NCI-H1417 (cell line): Measurements from ENCODE around the gene NANOS2.
A peak's percentile ranks its signal among the peaks of the same experiment; 100 is the strongest.
"Not testable (repeated sequence)": the region's sequence is repeated elsewhere in the genome, so short reads cannot be mapped to it uniquely, and the experiment has no call there.

ENCODE experiments used
- DNase-seq, 3 experiments: peaks; one replicate each; lab custom pipeline; 2025; lab: John Stamatoyannopoulos, UW

NANOS2 gene

DNA sequence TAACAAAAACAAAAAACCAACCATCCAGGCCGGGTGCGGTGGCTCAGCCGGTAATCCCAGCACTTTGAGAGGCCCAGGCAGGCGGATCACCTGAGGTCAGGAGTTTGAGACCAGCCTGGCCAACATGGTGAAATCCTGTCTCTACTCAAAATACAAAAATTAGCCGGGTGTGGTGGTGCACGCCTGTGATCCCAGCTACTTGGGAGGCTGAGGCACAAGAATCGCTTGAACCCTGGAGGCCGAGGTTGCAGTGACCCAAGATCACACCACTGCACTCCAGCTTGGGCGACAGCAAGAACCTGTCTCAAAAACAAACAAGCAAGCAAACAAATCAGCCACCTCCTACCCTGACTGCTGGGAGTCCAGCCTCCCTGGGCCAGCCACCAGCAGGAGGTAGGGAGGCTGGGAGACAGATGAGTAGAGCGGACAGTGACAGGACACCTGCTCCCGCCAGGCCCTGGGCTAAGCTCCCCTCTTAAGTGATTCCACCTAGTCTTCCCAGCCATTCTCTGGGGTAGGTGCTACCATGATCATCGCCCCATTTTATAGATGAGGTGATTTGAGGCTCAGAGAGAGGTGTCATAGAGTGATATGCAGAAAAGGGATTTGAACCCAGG, 18.5 kb downstream of the NANOS2 start:
- not testable (repeated sequence) for DNase-seq

DNA sequence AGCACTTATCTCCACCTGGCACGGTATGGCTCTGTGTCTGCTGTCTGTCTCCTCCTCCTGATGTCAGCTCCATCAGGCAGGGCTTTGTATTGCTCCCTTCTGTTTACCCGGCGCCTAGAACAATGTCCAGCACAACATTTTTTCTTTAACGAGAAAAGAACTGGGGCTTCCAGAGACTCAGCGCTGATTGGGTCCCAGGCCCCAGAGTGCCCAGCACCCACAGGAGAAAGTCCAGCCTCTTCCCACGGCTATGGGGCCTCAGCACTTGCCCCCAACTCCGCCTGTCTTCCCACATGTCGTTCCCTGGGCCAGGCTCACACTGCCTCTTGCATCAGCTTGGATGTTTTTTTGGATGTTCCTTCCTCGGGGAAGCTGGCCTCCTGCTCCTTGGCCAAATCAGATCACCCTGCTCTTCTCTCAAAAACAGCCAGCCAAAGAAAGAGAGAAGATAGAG, 19.0 kb downstream of the NANOS2 start:
- DNase-seq = no peak

DNA sequence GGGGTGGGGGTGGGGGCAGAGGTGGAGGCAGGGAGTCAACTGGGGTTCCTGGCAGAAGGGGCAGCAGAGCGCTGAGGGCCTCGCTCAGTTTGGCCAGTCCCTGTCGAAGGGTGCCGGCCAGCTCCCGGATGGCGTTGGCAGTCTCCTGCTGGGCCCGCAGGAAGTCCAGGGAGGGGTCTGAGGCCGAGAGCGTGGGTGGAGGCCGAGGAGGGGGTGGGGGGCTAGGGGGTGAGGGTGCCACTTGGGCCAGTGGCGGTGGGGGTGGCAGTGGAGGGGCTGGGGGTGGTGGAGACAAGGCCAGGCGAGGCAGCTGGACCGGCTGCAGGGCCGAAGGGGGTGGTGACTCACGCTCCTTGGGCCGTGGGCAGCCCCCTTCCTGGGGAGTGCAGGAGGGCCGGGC, 23.7 kb downstream of the NANOS2 start:
- DNase-seq = no peak

DNA sequence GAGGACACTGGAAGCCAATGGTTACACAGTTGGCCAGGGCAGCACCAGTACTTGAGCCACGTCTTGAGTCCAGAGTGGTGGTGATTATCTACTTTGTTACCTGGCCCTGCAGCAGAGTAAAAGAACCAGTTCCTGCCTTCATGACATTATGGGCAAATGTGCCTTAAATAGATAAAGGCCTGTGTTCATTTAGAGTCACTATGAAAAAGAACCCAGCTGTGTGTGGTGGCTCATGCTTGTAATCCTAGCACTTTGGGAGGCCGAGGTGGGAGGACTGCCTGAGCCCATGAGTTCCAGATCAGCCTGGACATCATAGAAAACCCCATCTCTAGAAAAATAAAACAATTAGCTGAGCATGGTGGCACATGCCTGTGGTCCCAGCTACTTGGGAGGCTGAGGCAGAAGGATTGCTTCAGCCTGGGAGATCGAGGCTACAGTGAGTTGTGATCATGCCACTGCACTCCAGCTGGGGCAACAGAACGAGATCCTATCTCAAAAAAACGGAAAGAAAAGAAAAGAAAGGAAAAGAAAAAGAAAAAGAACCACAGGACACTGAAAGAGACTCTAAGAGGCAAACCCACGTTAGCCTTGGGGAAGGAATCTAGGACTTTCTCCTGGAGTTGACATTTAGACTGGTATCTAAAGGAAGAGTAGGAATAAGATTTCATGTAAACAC, 25.2 kb downstream of the NANOS2 start:
- DNase-seq = no peak

DNA sequence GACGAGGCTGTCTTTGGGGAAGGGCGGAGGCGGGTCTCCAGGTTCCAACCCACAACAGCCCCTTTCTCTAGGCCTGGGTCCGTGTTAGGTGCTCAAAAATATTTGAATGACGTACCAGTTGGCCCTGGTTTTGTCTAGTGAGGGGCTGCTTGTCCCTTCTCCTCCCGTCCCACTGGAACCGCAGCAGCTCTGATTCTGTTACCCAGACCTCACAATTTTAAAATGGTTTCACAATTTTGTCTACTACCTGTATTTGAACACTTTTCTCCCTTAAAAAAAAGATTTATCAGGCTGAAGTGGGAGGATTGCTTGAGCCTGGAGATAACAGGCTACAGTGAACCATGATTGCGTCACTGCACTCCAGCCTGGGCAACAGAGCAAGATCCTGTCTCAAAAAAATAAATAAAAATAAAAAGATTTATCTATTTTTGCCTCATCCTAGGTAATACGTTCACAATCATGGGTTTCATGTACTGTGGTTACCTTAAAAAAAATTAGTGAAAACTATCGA, 27.3 kb downstream of the NANOS2 start:
- no peak for DNase-seq

DNA sequence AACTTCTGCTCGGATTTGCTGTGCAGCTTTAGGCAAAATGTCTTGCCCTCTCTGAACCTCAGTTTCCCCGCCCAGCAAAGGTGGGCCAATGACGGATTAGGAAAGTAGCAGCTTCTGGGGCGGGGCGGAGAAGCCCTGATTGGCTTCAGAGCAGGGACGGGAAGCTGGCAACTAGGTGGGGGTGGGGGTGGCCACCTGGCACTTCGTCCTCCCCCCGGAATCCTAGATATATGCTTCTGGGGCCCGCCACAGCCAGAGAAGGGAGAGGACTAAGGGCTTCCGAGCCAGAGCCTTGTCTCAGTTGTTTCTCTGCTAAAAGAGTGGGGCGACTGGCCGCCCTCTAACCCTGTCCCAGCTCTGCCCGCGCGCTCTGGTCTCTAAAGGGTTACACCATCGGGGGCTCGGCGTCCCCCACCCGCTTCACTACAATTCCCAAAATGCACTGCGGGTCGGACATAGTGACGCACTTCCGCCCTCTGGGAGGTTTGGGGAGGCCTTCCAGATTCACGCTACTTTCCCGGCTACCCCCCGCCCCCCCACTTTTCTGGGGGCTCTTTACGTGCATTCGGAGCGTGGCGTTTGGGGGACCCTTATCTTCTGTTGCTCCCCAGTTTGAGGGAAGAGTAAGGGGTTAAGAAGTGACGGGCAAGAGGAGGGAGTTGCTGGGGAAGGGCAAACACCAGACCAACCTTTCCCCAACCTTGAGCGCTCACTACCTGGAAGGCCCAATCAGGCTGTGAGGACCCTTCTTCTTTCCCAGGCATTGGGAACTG, 28.0 kb downstream of the NANOS2 start:
- peak; percentile 87 to 95 (median 93) for DNase-seq

DNA sequence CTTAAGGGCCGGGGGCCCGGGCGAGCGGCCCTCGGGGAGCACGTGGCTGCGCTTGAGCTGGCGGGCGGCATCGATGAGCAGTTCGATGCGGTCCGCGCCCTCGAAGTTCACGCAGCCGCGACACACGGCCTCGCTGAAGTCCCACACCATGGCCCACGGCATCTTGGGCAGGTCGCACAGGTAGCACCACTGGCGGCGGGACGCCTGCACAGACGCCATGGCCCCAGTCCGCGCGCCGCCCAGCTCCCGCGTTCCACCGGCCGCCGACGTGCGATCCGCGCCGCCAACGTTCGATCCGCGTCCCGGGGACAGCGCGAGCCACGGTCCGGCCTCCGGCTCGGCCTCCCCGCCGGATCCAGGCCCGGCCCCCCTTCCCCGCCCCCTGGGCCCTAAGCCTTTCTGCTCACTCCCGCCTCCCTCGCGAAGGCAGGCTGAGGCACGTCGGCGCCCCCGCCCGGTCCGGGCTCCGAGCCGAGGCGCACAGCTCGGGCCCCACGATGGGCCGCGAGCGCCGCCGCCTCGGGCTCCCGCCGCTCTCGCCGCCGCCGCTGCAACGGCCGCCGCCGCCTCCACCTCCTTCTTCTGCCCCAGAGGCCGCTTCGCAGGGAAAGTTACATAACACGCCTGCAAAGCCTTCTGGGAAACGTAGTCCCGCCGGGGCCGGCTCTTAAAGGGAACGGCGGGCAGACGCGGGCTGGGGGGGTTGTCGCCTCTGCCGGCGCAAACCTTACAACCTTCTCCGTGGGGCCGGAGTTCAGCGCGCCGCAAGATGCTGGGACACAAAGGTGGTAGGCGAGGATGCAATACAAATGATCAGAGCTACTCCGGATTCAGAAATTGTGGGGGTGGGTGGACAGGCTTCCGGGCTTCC, 28.8 kb downstream of the NANOS2 start, which contains the start of gene IRF2BP1:
TSS of gene IRF2BP1 (minus strand) at position 586 of the 871 bp plus-strand sequence. CDS start at position 219, 367 bp downstream.
- peak; percentile 91 to 94 (median 93) for DNase-seq

DNA sequence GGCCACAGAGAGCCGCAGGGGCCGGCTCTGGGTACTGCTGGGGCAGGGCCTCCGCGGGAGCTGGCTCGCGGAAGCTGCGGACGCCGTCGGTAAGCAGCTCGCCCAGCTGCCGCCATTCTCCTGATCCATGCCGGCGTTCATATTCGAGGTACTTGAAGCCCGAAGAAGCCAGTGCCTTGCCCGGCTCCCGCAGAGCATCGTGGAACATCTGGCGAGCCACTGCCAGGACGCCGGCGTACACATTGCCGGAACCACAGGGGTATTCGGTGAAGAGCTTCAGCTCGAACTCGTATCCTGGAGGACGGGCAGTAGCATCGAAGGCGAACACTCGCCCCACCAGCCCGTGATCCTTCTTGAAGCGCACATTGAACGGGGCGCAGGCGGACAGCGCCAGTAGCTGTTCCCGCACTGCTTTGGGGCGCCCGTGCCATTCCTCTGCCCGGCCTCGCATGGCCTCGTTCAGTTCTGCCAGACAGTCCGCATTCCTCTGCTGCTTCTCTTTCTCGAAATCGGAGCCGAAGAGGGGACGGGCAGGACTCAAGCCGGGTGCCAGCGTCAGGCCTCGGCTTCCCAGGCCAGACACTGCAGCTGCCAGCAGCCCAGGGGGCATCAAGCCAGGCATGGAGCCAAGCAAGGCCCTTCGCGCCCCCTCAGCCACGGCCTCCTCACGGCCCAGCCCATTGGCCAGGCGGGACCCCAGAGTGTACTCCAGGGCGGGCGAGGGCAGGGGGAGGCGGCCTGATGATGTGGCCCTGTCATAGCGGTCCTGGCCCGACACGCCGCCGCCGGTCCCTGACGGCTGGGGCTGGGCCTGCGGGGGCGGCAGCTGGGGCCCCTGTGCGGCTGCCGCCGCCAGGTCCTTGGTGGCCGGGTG, 29.7 kb downstream of the NANOS2 start:
- DNase-seq = peak in 1 of 3 experiments; percentile 38

DNA sequence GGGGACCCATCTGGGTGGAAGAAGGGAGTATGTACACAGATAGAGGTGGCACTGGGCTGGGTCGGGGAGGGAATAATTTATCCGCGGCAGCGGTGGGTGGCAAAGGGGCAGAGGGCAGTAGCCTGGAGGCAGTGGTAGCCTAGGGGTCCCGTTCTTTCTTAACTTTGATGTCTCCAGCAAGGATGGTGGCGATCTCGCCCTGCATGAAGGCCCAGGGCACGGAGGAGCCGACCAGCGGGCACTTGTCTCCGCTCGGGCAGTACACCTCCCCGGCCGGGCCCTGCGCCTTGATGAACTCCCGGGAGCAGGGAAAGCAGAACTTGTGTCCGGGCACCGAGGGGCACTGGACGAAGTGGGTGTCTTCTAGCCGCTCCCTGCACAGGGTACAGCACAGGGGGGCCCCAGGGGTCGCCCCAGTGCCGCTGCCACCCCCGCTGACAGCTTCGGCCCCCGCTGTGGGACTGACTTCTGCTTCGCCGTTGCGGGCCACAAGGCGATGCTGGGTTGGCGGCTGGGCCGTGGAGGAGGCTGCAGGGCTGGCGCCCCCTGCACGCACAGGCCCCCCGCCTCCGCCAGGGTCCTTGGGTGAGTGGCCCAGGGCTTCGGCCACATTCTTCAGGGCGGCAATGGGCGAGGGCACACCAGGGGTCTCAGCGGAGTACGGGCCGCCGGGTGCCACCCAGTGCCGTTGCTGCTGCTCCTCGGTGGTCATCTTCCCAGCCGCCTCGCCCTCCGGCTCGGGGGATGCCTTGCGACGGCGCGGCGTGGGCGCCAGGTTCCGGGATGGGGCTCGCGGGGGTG, 30.5 kb downstream of the NANOS2 start:
- DNase-seq = no peak

DNA sequence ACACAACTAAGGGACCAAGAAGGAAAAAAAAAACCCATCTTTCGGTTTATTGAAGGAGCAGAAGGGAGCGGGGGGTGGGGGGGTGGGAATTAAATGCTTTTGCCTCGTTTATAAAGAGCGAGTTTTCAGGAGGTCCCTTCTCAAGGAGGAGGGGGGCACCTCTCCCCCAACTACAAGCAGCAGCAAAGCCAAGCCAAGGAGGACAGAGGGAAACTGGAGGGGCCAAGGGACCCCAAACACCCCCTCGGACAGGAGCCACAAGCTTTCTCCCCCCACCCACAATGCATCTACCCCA, 31.0 kb downstream of the NANOS2 start:
- DNase-seq = no peak

DNA sequence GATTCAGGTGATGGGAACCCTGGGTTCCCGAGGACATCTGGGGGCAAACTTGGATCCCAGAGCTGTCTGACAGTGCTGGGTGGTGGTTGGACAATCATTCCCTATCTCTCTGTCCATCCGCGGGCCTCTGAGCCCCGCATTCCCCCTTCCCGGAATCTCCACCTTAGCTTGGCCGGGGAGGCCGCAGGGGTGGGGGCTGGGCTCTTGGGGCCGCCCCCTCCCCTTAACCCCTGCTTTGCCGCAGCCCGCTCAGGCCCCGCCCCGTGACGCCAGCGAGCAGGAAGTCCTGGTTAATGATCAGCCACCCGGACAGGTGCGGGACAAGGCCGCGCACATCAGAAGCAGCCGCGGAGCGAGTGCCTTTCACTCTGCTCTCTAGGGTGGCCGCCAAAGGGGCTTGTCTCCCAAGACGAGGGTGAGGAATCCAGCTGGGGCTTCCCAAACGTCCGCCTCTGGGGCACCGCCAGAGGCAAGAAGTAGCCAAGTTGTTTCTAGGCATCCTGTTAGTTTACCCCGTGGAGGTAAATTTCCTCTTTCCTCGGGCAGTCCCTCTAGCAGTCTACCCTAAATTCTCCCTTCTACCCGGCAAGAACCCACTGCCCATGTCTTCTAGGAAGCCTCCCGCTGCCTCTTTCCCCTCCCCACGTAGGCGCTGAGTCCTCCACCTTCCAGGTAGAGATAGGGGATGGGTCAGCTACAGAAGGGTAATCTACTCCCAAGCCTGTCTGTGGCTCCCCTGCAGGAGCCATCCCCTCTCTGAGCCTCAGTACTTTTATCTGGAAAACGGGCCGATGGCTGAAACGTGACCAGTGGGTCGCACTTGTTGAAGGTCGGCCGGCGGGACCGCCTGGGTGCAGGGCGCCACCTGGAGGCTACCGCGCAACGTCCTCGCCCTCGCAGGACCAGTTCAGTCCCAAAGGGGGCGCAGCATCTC, 31.7 kb downstream of the NANOS2 start:
- DNase-seq = peak; percentile 59 to 76 (median 68)

DNA sequence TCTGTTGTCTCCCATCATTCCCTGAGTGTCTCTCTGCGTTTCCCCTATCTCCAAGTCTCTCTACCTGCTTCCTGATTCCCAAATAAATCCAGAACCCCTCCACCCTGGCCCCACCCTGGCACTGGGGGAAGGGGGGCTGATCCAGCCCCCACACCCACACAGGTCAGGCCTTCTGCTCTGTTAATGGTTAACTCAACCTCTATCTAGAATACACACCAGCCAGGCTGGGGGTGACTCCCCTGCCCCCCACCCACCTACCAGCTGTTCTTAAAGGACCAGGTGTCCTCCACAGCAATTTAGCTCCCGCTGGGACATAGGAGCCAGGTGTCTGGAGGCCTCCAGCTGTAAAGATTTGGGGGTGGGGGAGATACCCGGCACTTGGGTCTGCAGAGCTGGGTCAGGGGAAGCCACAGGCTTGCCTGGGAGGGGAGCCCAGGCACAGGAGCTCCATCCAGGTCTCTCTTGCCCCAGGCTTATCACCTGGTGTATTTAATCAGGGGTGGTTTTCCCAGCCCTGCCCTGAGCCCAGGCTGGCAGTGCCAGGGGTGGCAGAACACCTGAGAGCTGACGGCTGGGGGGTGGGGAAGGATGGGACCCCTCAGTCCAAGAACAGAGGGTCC, 32.6 kb downstream of the NANOS2 start:
- DNase-seq = peak in 2 of 3 experiments; percentile 80 to 91

DNA sequence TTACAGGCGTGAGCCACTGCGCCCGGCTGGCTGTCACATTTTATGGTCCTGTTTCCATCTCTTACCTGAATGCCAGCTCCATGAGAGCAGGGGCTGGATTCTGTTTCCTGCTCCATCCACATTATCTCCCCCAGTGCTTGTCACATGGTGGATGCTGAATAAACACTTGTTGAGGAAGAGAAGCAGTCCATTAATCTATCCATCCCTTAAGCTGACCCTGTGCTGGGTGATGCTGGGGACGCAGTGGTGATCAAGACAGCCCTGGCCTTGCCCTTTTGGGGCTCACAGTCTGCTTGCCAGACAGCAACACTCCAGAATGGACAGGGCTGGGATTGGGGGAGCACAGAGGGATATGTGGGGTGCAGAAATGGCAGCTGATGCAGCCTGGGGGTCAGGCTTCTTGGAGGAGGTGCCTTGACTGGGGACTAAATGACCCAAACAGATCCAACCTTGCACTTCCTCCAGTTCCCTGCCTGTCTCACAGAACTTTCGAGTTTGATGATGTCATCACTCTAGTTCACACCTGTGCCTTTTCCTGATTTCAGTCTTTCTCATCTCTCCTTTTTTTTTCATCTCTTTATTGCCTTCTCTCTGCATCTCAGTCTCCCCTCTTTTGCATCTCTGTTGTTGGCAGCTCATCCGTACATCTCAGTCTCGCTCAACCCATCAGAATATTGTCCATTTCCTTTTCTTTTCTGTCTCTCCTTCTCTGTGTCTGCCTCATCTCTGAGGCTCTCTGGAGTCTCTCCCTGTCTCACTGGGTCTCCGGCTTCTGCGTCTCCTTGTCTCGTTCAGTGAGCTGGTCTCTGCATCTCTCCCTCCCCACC, 33.3 kb downstream of the NANOS2 start:
- DNase-seq = peak in 2 of 3 experiments; percentile 6 to 44

DNA sequence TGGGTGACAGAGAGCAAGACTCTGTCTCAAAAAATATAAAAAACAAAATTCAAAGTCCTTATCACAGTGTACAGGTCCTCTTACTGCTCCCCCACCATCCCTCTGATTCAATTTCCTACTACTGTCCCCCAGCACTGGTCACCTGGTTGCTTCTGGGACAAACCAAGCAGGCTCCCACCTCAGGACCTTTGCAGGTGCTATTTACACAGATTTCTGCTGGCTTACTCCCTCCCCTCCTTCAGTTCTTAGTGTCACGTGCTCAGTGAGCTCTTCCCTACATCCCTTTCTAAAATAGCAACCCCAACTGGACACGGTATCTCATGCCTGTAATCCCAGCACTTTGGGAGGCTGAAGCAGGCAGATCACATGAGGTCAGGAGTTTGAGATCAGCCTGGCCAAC, 34.6 kb downstream of the NANOS2 start:
- DNase-seq = no peak

DNA sequence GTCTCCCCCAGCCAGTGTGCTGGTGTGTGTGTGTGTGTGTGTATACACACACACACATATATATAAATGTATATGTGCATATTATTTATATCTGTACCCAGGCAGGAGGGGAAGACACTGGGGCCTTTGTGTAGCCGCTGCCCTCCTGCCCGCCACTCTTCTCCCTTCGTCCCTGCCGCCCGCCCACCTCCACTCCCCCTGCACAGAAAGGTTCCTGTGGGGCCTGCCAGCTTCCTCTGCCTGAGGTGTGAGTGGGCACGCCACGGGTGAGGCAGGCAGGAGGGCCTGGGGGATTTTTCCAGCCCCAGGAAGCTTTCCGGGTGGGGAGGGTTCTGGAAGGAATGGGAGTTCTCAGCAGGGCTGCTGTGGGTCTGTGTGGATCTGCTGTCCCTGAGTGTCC, 35.5 kb downstream of the NANOS2 start:
- DNase-seq = no peak

DNA sequence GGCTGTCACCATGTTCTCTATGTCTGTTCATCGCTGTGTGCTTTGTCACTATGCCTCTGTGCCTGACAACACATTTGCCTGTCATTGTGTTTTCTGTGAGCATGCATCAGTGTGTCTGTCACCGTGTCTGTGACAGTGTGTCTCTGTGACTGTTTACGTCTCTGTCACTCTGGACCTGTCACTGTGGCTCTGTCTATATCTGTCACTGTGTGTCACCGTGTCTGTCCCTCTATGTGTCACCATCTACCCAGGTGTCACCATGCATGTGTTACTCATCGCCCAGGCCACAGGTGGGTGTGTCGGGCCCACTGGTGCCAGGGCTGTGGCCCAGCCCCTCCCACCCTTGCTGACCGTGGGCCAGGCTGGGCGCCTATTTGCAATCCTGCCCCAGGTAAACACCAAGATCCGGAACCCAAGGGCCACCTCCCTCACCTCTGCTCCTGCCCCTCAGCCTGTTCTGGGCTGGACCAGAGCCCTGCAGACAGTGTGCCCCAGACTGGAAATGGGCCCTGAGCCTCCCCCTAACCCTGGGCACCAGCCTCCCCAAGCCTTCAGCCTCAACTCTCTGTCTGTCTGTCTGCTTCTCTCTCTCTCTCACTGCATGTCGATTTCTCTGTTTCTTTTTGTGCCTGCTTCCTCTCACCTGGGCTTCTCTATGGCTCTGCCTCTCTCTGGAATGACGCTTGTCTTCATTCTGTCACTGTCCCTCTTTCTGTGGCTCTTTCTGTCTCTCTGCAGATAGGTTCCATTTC, 36.4 kb downstream of the NANOS2 start:
- DNase-seq = no peak
